Liver (tissue), 3 donors: ENCODE results near the gene DACH1.

ENCODE experiments used
- CTCF ChIP-seq: fragments of 150-350 bp; IDR thresholded peaks from 2 replicates; pipeline ENCODE4 v1.5.1; 2017; ENCODE audit warnings: improper control_type of control experiment, low read depth, low read length; ENCODE audit not compliant: missing input control
- EGR1 ChIP-seq, 2 donors: IDR thresholded peaks; 2 replicates each; pipeline ENCODE4 v1.6.1; 2016 to 2018; ENCODE audit warnings: antibody characterized with exemption in 2 of 2, low read depth in 2 of 2
- FOXA1 ChIP-seq: IDR thresholded peaks from 2 replicates; pipeline ENCODE4 v1.6.1; 2016; ENCODE audit warnings: antibody characterized with exemption
- RAD21 ChIP-seq, 2 donors: IDR thresholded peaks; 2 replicates each; pipeline ENCODE4 v1.6.1; 2016; ENCODE audit warnings: antibody characterized with exemption in 2 of 2, mild to moderate bottlenecking in 2 of 2
- TAF1 ChIP-seq: conservative IDR thresholded peaks from 2 replicates; pipeline ENCODE4 v1.6.1; 2016; ENCODE audit warnings: antibody characterized with exemption, mild to moderate bottlenecking
- YY1 ChIP-seq: IDR thresholded peaks from 2 replicates; pipeline ENCODE4 v1.6.1; 2016; ENCODE audit warnings: antibody characterized with exemption, mild to moderate bottlenecking
- TF ChIP-seq, protein P1 (sequence below): IDR thresholded peaks from 2 replicates; pipeline ENCODE4 v1.6.1; 2016; ENCODE audit warnings: antibody characterized with exemption, mild to moderate bottlenecking
- donor health status: healthy.
- donor health status: healthy.

DNA sequence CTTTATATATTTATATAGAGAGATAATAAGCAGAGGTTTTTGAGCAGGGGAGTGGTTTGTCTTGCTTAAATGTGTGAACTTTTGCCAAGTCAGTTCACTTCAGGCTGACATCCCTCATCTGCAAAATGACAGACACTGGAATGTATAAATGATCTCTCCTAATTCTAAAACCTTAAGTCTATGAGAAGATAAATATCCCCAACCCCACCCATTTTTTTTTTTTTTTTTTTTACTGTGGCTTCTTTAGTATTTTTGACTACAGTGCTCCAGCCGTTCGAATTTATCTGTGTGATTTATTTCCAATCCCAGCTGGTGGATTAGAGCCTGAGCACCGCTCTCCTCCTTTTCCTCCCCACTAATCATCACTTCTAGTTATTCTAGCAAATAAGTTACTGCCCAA lies 234.8 kb downstream of the DACH1 start:
- TF ChIP-seq CTCF (no peak), EGR1 (IDR thresholded peaks at IDR 0.05; ENCODE audit: low read depth in 2 of 2) (no peak), TAF1 (no peak), RAD21 (IDR thresholded peaks at IDR 0.05) (no peak), FOXA1 (no peak), YY1 (no peak)
- TF ChIP-seq, protein P1, sequence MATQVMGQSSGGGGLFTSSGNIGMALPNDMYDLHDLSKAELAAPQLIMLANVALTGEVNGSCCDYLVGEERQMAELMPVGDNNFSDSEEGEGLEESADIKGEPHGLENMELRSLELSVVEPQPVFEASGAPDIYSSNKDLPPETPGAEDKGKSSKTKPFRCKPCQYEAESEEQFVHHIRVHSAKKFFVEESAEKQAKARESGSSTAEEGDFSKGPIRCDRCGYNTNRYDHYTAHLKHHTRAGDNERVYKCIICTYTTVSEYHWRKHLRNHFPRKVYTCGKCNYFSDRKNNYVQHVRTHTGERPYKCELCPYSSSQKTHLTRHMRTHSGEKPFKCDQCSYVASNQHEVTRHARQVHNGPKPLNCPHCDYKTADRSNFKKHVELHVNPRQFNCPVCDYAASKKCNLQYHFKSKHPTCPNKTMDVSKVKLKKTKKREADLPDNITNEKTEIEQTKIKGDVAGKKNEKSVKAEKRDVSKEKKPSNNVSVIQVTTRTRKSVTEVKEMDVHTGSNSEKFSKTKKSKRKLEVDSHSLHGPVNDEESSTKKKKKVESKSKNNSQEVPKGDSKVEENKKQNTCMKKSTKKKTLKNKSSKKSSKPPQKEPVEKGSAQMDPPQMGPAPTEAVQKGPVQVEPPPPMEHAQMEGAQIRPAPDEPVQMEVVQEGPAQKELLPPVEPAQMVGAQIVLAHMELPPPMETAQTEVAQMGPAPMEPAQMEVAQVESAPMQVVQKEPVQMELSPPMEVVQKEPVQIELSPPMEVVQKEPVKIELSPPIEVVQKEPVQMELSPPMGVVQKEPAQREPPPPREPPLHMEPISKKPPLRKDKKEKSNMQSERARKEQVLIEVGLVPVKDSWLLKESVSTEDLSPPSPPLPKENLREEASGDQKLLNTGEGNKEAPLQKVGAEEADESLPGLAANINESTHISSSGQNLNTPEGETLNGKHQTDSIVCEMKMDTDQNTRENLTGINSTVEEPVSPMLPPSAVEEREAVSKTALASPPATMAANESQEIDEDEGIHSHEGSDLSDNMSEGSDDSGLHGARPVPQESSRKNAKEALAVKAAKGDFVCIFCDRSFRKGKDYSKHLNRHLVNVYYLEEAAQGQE = no peak
